Body of pancreas (tissue), 4 donors: ENCODE data around the gene NR2F1-AS1. TPM values are rescaled to one million over a fixed set of nuclear protein-coding genes. Genes with fewer than 3 reads are reported as not detected.
A peak's percentile ranks its signal among the peaks of the same experiment; 100 is the strongest.

Source experiments
- ATAC-seq: fragments of 150-250 bp; one replicate; pipeline ENCODE4 v1.9.1; 2016
- DNase-seq, 4 donors: peaks; one replicate each; pipeline ENCODE4 v3.0.0-alpha.2; 2019
- H3K27ac ChIP-seq, 4 donors: fragments of 200-600 bp; sonication (generic); 1 replicate in 3 of 4; 2 replicates in 1 of 4; pipeline versions ENCODE4 v1.5.1 to v1.6.1; 2016 to 2019; ENCODE audit warnings: mild to moderate bottlenecking in 1 of 4, mixed read lengths in 1 of 4, moderate library complexity in 1 of 4
- H3K27me3 ChIP-seq, 2 donors: fragments of 200-600 bp; sonication (generic); one replicate each; pipeline ENCODE4 v1.6.0; 2016; ENCODE audit warnings: mild to moderate bottlenecking in 1 of 2
- H3K36me3 ChIP-seq, 2 donors: fragments of 200-600 bp; sonication (generic); replicated peaks in 1 of 2; 2 replicates each; pipeline ENCODE4 v1.5.1; 2016; ENCODE audit warnings: low read depth in 2 of 2; ENCODE audit not compliant: insufficient read depth in 1 of 2
- H3K4me1 ChIP-seq: fragments of 200-600 bp; sonication (generic); one replicate; pipeline ENCODE4 v1.6.0; 2016
- H3K4me3 ChIP-seq, 2 donors: fragments of 200-600 bp; sonication (generic); 1 replicate in 1 of 2; 2 replicates in 1 of 2; pipeline ENCODE4 v1.5.1; 2016 to 2019
- H3K9me3 ChIP-seq, 3 donors: fragments of 200-600 bp; sonication (generic); 1 replicate in 2 of 3; 2 replicates in 1 of 3; pipeline ENCODE4 v1.5.1; 2016
- POLR2A ChIP-seq, 3 donors: fragments of 450-650 bp; IDR thresholded peaks; one replicate each; pipeline ENCODE4 v1.6.1; 2016; ENCODE audit warnings: antibody characterized with exemption in 3 of 3, mild to moderate bottlenecking in 2 of 3
- WGBS, 2 donors: methylation state at CpG; one replicate each; pipeline ENCODE4 v1.1.5; 2017; 5-methylcytosine and 5-hydroxymethylcytosine counted together
- intact Hi-C: fragments of 100-400 bp; cut with DNase I; formaldehyde crosslinking; loops from one replicate; pipeline ENCODE4 v1.15.1; 2023
- total RNA-seq, 2 donors: library from RNA; depleted of rRNA; stranded (reverse); fragments of >200 nt; gene quantifications; one replicate each; pipeline ENCODE4 v1.1.0, GENCODE V29; 2016
- TF ChIP-seq, protein P1 (sequence below), 7 experiments: fragments of 450-650 bp in 4 of 7; fragments of 200-600 bp in 3 of 7; sonication (generic) in 3 of 7; IDR thresholded peaks; one replicate each; pipeline ENCODE4 v1.5.1; 2016 to 2019; ENCODE audit warnings: antibody characterized with exemption in 7 of 7

NR2F1-AS1 gene
- total RNA-seq, 2 donors from 2014 or later: 4.9 to 5.3 TPM

DNA sequence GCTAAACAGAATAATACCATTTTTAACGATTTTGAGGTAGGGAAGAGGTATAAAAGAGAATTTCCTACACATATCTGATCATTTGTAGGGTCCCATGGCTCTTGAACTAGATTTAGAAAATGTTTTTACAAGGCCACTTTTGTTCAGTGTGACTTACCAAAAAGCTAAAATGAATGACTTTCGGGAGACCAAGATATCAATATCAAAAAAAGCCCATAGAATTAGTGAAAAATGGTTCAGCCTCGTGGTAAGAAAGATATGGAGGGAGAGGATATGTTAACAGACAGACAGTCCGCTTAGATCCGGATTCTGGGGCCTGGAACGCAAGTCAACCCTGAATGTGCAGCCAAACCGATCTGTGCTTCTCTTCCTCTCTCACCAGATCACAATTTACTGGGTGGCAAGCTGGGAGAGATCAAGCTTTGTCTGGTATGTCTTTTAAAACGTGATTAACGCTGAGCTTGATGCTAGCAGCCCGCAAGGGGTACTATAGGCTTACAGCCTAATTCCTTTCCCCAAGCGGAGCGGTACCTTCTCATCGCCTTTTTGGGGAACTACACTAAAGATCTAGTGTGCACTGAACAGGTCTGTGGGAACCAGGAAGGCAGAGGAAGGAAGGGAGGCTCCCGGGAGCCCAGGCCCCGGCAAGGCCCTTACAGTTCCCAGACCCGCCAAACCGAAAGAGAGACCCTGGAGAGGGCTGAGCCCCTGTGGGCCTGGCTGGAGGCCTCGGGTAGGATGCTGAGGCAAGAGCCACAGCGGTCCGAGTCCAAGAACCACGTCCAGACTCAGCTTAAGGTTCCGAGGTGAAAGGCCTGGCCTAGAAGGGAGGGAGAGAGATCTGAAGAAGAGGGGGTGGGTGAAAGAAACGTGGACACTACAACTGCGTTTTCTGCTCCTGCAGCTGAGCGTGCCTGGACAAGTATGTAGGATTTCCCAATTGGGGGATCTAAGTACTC is 2.9 kb downstream of the NR2F1-AS1 start:
- TF ChIP-seq, protein P1, sequence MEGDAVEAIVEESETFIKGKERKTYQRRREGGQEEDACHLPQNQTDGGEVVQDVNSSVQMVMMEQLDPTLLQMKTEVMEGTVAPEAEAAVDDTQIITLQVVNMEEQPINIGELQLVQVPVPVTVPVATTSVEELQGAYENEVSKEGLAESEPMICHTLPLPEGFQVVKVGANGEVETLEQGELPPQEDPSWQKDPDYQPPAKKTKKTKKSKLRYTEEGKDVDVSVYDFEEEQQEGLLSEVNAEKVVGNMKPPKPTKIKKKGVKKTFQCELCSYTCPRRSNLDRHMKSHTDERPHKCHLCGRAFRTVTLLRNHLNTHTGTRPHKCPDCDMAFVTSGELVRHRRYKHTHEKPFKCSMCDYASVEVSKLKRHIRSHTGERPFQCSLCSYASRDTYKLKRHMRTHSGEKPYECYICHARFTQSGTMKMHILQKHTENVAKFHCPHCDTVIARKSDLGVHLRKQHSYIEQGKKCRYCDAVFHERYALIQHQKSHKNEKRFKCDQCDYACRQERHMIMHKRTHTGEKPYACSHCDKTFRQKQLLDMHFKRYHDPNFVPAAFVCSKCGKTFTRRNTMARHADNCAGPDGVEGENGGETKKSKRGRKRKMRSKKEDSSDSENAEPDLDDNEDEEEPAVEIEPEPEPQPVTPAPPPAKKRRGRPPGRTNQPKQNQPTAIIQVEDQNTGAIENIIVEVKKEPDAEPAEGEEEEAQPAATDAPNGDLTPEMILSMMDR (IDR thresholded peaks at IDR 0.05): no peak
- TF ChIP-seq POLR2A (IDR thresholded peaks at IDR 0.05): no peak
- H3K4me1 ChIP-seq: peaks cover 39% of the 10 kb centered on the region
- peak overlapping the region in 3 of 4 donors; percentile 25 to 50 (median 34) for H3K27ac ChIP-seq
- intact Hi-C loops: no loop called here
- no peak for ATAC-seq
- no peak for DNase-seq
- no peaks in the 10 kb centered on the region for H3K9me3 ChIP-seq
- no peak overlapping the region for H3K4me3 ChIP-seq
- no peaks in the 10 kb centered on the region for H3K36me3 ChIP-seq
- 72 to 85% methylated on average over 25 of the region's 25 CpGs for WGBS, 2 donors
- peaks cover 0 to 11% of the 10 kb centered on the region in 2 donors for H3K27me3 ChIP-seq

DNA sequence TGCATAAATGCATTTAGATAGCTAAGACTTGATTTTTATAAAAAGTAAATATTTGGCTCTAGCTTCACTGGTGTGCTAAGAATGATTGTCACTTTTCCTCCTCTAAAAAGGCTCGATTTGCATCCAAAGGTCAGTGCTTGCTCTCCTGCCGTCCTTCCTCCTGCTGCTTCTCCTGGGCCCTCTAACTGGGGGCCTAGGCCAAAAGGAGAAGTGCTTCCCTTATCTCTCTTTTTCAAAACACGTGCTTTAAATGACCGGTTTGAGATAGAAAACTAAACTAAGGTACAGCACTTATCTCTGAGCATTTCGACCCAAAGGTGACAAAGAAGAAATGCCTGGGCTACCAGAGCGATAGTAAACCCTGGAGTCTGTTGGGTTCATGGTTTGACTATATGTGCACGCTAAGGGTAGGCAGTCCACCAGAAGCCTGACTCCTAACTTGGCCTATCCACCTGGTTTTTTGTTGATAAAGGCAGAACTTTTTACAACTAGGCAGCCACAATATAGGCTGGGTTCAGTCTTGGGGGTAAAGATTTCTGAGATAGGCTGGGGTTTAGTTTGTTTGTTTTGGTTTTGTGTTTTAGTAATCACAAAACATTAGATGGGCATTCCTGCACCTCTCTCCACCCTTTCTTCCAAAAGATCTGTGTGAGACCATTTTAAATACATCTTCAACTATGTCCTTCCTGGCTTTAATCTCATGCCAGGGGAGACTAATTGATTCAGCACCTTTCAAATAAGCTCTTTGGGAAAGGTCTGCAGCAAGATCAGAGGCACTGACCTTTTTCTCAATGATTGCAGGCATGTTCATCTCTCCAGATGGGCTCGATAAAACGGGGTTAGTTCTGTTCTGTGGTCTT is 3.8 kb downstream of the NR2F1-AS1 start:
- no peak for TF ChIP-seq POLR2A (IDR thresholded peaks at IDR 0.05)
- TF ChIP-seq, protein P1 (IDR thresholded peaks at IDR 0.05): no peak
- WGBS, 2 donors: 60 to 73% methylated on average over 9 of the region's 9 CpGs
- peaks cover 0 to 13% of the 10 kb centered on the region in 2 donors for H3K27me3 ChIP-seq

DNA sequence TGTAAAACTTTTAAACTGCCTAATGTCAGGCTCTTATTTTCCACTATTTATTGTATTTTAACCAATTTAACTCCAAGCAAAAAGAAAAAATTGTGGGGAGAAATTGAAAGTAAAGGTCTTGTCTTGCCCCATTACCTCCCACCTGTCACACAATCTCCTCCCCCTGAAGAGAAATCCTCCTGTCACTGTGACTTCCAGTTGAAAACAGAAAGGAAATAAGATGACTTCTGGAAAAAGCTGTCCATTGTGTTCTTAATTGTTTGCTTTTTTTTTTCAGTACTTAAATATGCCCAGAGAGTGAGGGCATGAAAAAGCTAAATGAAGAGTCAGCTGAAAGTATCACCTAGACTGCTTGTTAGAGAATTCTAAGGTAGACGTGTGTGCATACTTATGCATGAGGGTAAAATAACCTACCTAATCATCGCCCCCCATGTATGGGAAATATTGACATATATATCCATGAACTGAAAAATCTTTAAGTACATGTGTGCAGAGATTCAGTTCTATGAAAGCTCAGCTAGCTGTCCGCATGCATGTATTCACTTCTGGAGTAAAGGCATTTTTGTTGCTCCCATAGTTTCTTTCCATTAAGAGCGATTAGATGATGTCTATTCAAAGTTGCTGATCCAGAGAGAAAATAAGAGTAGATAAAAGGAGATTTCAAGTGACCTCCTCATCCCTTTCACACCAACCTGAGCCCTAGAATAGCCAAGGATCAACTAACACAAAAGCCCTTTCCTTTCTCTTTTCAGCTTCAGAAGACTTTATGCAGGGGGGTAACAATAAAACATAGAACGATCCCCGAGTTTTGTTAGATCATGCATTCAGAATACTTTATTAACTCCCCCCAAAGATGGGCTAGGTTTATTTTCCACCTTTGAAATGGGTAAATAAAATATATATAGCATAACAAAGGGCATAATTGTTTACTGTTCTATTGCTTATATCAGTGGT is 5.3 kb downstream of the NR2F1-AS1 start:
- Histone ChIP-seq H3K27ac (no peak overlapping the region), H3K4me1 (peaks cover 39% of the 10 kb centered on the region), H3K36me3 (no peaks in the 10 kb centered on the region), H3K4me3 (no peak overlapping the region), H3K27me3 (peaks cover 0 to 21% of the 10 kb centered on the region in 2 donors), H3K9me3 (no peaks in the 10 kb centered on the region)
- intact Hi-C loops: no loop called here
- no peak for TF ChIP-seq POLR2A (IDR thresholded peaks at IDR 0.05)
- TF ChIP-seq, protein P1 (IDR thresholded peaks at IDR 0.05): no peak
- no peak for DNase-seq
- ATAC-seq: no peak
- 57 to 66% methylated on average over 6 of the region's 6 CpGs for WGBS, 2 donors

More for the DNA sequence above, 3.8 kb downstream of the NR2F1-AS1 start:
- H3K4me1 ChIP-seq: peaks cover 40% of the 10 kb centered on the region
- no peaks in the 10 kb centered on the region for H3K9me3 ChIP-seq
- no peaks in the 10 kb centered on the region for H3K36me3 ChIP-seq
- no peak overlapping the region for H3K27ac ChIP-seq
- no peak overlapping the region for H3K4me3 ChIP-seq
- intact Hi-C loops: no loop called here
- ATAC-seq: no peak
- DNase-seq: no peak

DNA sequence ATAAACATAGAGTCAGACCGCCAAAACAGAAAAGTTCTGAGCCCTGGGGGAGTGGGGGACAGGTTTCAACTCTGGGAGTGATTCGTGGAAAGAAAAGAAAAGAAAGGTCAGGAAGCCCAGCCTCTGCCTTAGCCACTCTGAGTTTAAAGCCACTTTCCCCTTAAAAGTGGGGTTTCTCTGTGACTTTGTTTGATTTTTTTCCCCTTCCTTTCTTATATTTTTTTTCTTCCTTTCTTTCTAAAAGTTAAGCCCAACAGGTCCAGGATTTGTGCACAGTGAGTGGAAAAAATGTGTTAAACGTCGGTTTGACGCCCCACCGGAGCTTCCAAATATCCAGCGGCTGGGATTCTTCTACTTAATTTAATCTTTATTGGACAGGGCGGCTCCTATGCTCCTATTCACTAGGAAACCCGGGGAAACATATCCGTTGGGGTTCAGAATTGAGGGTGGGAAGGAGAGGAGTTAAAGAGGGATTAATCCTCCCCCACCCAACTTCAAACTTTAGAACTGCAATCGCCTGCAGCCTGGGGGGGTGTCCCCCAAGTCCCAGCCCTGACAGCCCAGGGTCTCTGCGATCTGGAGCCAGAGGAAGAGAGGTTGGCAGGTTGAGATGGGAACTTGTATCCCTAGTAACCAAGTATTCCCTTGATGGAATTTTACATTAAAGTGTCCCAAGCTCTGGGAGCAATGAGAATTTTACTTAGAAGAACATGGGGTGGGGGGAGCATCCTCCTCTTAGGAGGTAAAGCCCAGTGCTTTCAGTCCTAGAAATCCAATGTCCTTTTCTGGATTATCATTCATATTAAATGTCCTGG is 6.3 kb downstream of the NR2F1-AS1 start:
- peaks cover 33% of the 10 kb centered on the region for H3K4me1 ChIP-seq
- H3K27ac ChIP-seq: no peak overlapping the region
- H3K36me3 ChIP-seq: no peaks in the 10 kb centered on the region
- DNase-seq (no peak), ATAC-seq (no peak)
- TF ChIP-seq POLR2A (IDR thresholded peaks at IDR 0.05): no peak
- TF ChIP-seq, protein P1 (IDR thresholded peaks at IDR 0.05): no peak
- no peaks in the 10 kb centered on the region for H3K9me3 ChIP-seq
- no peak overlapping the region for H3K4me3 ChIP-seq
- H3K27me3 ChIP-seq: peaks cover 0 to 25% of the 10 kb centered on the region in 2 donors
- intact Hi-C loops: no loop called here
- WGBS, 2 donors: 29 to 30% methylated on average over 12 of the region's 12 CpGs
